SK-N-SH treated with all-trans-retinoic acid at 6 μM for 48 hours (cell line): Measurements from ENCODE around the gene NRXN3.

Experiments used
- ATAC-seq: fragments of 200-7000 bp; cut with Tn5 transposase; 3 replicates; pipeline ENCODE4 v1.9.1; 2020; ENCODE audit warnings: mild to moderate bottlenecking, moderate library complexity
- ARNTL ChIP-seq: fragments of 450-650 bp; formaldehyde crosslinking; IDR thresholded peaks from 2 replicates; pipeline ENCODE4 v1.5.0; 2020; ENCODE audit warnings: low read depth, mild to moderate bottlenecking, moderate library complexity, borderline replicate concordance
- BACH2 ChIP-seq: fragments of 250-450 bp; sonication (Bioruptor Pico); IDR thresholded peaks from 2 replicates; pipeline ENCODE4 v1.9.0; 2021; ENCODE audit warnings: mild to moderate bottlenecking, borderline replicate concordance
- CREB5 ChIP-seq: fragments of 250-450 bp; sonication (Bioruptor Pico); IDR thresholded peaks from 2 replicates; pipeline ENCODE4 v1.5.1; 2020; ENCODE audit warnings: low read depth, mild to moderate bottlenecking, moderate library complexity
- CSDC2 ChIP-seq: fragments of 250-450 bp; sonication (Bioruptor Pico); IDR thresholded peaks from 2 replicates; pipeline ENCODE4 v1.5.0; 2020; ENCODE audit warnings: mild to moderate bottlenecking, moderate library complexity
- CSRNP3 ChIP-seq: fragments of 250-450 bp; sonication (Bioruptor Pico); IDR thresholded peaks from 2 replicates; pipeline ENCODE4 v1.5.1; 2021; ENCODE audit warnings: mild to moderate bottlenecking, moderate library complexity
- ESRRG ChIP-seq: fragments of 250-450 bp; sonication (Bioruptor Pico); IDR thresholded peaks from 2 replicates; pipeline ENCODE4 v1.6.1; 2021; ENCODE audit warnings: mild to moderate bottlenecking
- GLIS3 ChIP-seq: fragments of 250-450 bp; sonication (Bioruptor Pico); IDR thresholded peaks from 2 replicates; pipeline ENCODE4 v1.5.0; 2020; ENCODE audit warnings: mild to moderate bottlenecking, moderate library complexity
- ISL1 ChIP-seq: fragments of 250-450 bp; sonication (Bioruptor Pico); IDR thresholded peaks from 2 replicates; pipeline ENCODE4 v2.1.2; 2022; ENCODE audit warnings: mild to moderate bottlenecking, moderate library complexity
- OSR1 ChIP-seq: fragments of 250-450 bp; sonication (Bioruptor Pico); IDR thresholded peaks from 2 replicates; pipeline ENCODE4 v1.8.0; 2022; ENCODE audit warnings: moderate library complexity, mild to moderate bottlenecking, inconsistent platforms
- PATZ1 ChIP-seq: fragments of 250-450 bp; sonication (Bioruptor Pico); IDR thresholded peaks from 2 replicates; pipeline ENCODE4 v1.8.0; 2020; ENCODE audit warnings: mild to moderate bottlenecking, moderate library complexity, borderline replicate concordance
- POU6F1 ChIP-seq: fragments of 250-450 bp; sonication (Bioruptor Pico); IDR thresholded peaks from 2 replicates; pipeline ENCODE4 v1.8.0; 2021; ENCODE audit warnings: low read depth, mild to moderate bottlenecking, moderate library complexity, borderline replicate concordance
- PPARA ChIP-seq: fragments of 250-450 bp; sonication (Bioruptor Pico); IDR thresholded peaks from 2 replicates; pipeline ENCODE4 v1.5.0; 2020; ENCODE audit warnings: mild to moderate bottlenecking, borderline replicate concordance
- RARB ChIP-seq: fragments of 250-450 bp; sonication (Bioruptor Pico); IDR thresholded peaks from 2 replicates; pipeline ENCODE4 v1.8.0; 2021; ENCODE audit warnings: mild to moderate bottlenecking, moderate library complexity
- SNAI2 ChIP-seq: fragments of 250-450 bp; sonication (Bioruptor Pico); IDR thresholded peaks from 2 replicates; pipeline ENCODE4 v1.5.0; 2020; ENCODE audit warnings: mild to moderate bottlenecking, moderate library complexity
- TCF4 ChIP-seq: fragments of 250-450 bp; sonication (Bioruptor Pico); IDR thresholded peaks from 2 replicates; pipeline ENCODE4 v1.8.0; 2021; ENCODE audit warnings: mild to moderate bottlenecking, moderate library complexity, borderline replicate concordance
- TOX ChIP-seq: fragments of 250-450 bp; sonication (Bioruptor Pico); IDR thresholded peaks from 2 replicates; pipeline ENCODE4 v1.8.0; 2021; ENCODE audit warnings: mild to moderate bottlenecking, moderate library complexity, borderline replicate concordance
- TSHZ2 ChIP-seq: fragments of 250-450 bp; sonication (Bioruptor Pico); IDR thresholded peaks from 2 replicates; pipeline ENCODE4 v1.5.0; 2020; ENCODE audit warnings: mild to moderate bottlenecking, moderate library complexity
- ZC3H10 ChIP-seq: fragments of 250-450 bp; sonication (Bioruptor Pico); IDR thresholded peaks from 2 replicates; pipeline ENCODE4 v1.5.1; 2021; ENCODE audit warnings: mild to moderate bottlenecking, moderate library complexity
- ZFP3 ChIP-seq: fragments of 250-450 bp; sonication (Bioruptor Pico); IDR thresholded peaks from 2 replicates; pipeline ENCODE4 v1.5.0; 2020; ENCODE audit warnings: mild to moderate bottlenecking, moderate library complexity
- ZFP30 ChIP-seq: fragments of 450-650 bp; formaldehyde crosslinking; IDR thresholded peaks from 2 replicates; pipeline ENCODE4 v1.5.0; 2022; ENCODE audit warnings: mild to moderate bottlenecking, moderate library complexity
- ZNF565 ChIP-seq: fragments of 450-650 bp; formaldehyde crosslinking; conservative IDR thresholded peaks from 2 replicates; pipeline ENCODE4 v1.5.0; 2020; ENCODE audit warnings: low read depth, mild to moderate bottlenecking, moderate library complexity
- ZNF70 ChIP-seq: fragments of 450-650 bp; formaldehyde crosslinking; IDR thresholded peaks from 2 replicates; pipeline ENCODE4 v1.5.0; 2020; ENCODE audit warnings: mild to moderate bottlenecking, moderate library complexity

Gene NRXN3

GRCh38 chr14:79265366-79265946, 1095.3 kb downstream of the NRXN3 start:
- TF ChIP-seq ISL1 (CRISPR knock-in tag) (no peak), RARB (CRISPR knock-in tag) (no peak), CREB5 (no peak), ZFP30 (CRISPR knock-in tag) (no peak), POU6F1 (CRISPR knock-in tag) (no peak), GLIS3 (CRISPR knock-in tag) (no peak), CSDC2 (CRISPR knock-in tag) (no peak), ZNF70 (CRISPR knock-in tag) (no peak), OSR1 (no peak), SNAI2 (no peak), TSHZ2 (CRISPR knock-in tag) (no peak), ZNF565 (CRISPR knock-in tag) (no peak), CSRNP3 (CRISPR knock-in tag) (no peak), TOX (CRISPR knock-in tag) (no peak), ARNTL (CRISPR knock-in tag) (no peak), PATZ1 (no peak), BACH2 (no peak)
- ATAC-seq, result no peak

GRCh38 chr14:79270361-79270760, 1100.2 kb downstream of the NRXN3 start:
- TF ChIP-seq ZFP3 (CRISPR knock-in tag), result no peak
- TF ChIP-seq GLIS3 (CRISPR knock-in tag), result no peak
- TF ChIP-seq ZFP30 (CRISPR knock-in tag), result no peak
- TF ChIP-seq CSDC2 (CRISPR knock-in tag), result no peak
- TF ChIP-seq RARB (CRISPR knock-in tag), result no peak
- no peak for TF ChIP-seq BACH2
- TF ChIP-seq PATZ1, result no peak
- no peak for TF ChIP-seq ESRRG (CRISPR knock-in tag)
- TF ChIP-seq ZNF70 (CRISPR knock-in tag), result no peak
- no peak for TF ChIP-seq TOX (CRISPR knock-in tag)
- no peak for TF ChIP-seq CREB5
- no peak for TF ChIP-seq ZC3H10 (CRISPR knock-in tag)
- TF ChIP-seq SNAI2, result no peak
- TF ChIP-seq PPARA (CRISPR knock-in tag), result no peak
- no peak for TF ChIP-seq ISL1 (CRISPR knock-in tag)
- no peak for TF ChIP-seq CSRNP3 (CRISPR knock-in tag)
- no peak for TF ChIP-seq POU6F1 (CRISPR knock-in tag)
- TF ChIP-seq TCF4 (CRISPR knock-in tag), result no peak
- TF ChIP-seq, all 23 proteins: peak for 0

More at GRCh38 chr14:79270361-79270760, 1100.2 kb downstream of the NRXN3 start:
- no peak for ATAC-seq
